ENCODE measurements around the gene MARCKS.

DNA sequence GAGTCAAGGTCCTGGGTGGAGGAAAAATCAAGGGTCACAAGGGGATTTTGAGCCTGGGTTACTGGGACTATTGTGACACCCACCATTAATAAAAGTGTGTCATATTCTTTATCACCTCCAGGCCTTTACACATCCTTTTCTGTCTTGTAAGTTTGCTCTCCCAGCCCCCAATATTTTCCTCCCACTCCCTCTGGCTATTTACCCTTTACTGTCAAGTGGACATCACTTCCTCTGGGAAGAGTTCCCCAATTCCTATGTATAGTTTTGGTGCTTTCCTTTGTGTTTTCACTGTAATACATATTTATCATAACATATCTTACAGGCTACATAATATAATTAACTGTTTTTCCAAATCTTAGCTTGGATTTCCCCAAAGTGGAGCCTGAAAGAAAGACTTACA, 36.3 kb downstream of the MARCKS start:
- TF ChIP-seq, protein P1, sequence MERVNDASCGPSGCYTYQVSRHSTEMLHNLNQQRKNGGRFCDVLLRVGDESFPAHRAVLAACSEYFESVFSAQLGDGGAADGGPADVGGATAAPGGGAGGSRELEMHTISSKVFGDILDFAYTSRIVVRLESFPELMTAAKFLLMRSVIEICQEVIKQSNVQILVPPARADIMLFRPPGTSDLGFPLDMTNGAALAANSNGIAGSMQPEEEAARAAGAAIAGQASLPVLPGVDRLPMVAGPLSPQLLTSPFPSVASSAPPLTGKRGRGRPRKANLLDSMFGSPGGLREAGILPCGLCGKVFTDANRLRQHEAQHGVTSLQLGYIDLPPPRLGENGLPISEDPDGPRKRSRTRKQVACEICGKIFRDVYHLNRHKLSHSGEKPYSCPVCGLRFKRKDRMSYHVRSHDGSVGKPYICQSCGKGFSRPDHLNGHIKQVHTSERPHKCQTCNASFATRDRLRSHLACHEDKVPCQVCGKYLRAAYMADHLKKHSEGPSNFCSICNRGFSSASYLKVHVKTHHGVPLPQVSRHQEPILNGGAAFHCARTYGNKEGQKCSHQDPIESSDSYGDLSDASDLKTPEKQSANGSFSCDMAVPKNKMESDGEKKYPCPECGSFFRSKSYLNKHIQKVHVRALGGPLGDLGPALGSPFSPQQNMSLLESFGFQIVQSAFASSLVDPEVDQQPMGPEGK (tag by site-specific recombination; IDR thresholded peaks at IDR 0.05), result no peak
- TF ChIP-seq, protein P2, sequence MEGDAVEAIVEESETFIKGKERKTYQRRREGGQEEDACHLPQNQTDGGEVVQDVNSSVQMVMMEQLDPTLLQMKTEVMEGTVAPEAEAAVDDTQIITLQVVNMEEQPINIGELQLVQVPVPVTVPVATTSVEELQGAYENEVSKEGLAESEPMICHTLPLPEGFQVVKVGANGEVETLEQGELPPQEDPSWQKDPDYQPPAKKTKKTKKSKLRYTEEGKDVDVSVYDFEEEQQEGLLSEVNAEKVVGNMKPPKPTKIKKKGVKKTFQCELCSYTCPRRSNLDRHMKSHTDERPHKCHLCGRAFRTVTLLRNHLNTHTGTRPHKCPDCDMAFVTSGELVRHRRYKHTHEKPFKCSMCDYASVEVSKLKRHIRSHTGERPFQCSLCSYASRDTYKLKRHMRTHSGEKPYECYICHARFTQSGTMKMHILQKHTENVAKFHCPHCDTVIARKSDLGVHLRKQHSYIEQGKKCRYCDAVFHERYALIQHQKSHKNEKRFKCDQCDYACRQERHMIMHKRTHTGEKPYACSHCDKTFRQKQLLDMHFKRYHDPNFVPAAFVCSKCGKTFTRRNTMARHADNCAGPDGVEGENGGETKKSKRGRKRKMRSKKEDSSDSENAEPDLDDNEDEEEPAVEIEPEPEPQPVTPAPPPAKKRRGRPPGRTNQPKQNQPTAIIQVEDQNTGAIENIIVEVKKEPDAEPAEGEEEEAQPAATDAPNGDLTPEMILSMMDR (tag by site-specific recombination; IDR thresholded peaks at IDR 0.05), result no peak
- TF ChIP-seq ZFHX2 (tag by site-specific recombination; conservative IDR thresholded peaks at IDR 0.05), result no peak
- TF ChIP-seq, protein P3, sequence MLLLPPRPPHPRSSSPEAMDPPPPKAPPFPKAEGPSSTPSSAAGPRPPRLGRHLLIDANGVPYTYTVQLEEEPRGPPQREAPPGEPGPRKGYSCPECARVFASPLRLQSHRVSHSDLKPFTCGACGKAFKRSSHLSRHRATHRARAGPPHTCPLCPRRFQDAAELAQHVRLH (tag by site-specific recombination; IDR thresholded peaks at IDR 0.05), result no peak
- TF ChIP-seq, protein P4, sequence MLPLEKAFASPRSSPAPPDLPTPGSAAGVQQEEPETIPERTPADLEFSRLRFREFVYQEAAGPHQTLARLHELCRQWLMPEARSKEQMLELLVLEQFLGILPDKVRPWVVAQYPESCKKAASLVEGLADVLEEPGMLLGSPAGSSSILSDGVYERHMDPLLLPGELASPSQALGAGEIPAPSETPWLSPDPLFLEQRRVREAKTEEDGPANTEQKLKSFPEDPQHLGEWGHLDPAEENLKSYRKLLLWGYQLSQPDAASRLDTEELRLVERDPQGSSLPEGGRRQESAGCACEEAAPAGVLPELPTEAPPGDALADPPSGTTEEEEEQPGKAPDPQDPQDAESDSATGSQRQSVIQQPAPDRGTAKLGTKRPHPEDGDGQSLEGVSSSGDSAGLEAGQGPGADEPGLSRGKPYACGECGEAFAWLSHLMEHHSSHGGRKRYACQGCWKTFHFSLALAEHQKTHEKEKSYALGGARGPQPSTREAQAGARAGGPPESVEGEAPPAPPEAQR (tag by site-specific recombination; IDR thresholded peaks at IDR 0.05), result no peak
- no peak for TF ChIP-seq ZNF621 (tag by site-specific recombination; IDR thresholded peaks at IDR 0.05)
- TF ChIP-seq, protein P5, sequence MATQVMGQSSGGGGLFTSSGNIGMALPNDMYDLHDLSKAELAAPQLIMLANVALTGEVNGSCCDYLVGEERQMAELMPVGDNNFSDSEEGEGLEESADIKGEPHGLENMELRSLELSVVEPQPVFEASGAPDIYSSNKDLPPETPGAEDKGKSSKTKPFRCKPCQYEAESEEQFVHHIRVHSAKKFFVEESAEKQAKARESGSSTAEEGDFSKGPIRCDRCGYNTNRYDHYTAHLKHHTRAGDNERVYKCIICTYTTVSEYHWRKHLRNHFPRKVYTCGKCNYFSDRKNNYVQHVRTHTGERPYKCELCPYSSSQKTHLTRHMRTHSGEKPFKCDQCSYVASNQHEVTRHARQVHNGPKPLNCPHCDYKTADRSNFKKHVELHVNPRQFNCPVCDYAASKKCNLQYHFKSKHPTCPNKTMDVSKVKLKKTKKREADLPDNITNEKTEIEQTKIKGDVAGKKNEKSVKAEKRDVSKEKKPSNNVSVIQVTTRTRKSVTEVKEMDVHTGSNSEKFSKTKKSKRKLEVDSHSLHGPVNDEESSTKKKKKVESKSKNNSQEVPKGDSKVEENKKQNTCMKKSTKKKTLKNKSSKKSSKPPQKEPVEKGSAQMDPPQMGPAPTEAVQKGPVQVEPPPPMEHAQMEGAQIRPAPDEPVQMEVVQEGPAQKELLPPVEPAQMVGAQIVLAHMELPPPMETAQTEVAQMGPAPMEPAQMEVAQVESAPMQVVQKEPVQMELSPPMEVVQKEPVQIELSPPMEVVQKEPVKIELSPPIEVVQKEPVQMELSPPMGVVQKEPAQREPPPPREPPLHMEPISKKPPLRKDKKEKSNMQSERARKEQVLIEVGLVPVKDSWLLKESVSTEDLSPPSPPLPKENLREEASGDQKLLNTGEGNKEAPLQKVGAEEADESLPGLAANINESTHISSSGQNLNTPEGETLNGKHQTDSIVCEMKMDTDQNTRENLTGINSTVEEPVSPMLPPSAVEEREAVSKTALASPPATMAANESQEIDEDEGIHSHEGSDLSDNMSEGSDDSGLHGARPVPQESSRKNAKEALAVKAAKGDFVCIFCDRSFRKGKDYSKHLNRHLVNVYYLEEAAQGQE (tag by site-specific recombination; IDR thresholded peaks at IDR 0.05), result no peak
